OCI-LY3 (cell line): ENCODE data around the gene AGAP1.

Experiments
- H2AFZ ChIP-seq: fragments of 200-600, 300-600 bp; shearing (Covaris generic); 2 replicates; pipeline ENCODE4 v1.6.0; 2014; ENCODE audit warnings: antibody characterized with exemption, low read depth, low read length
- H3K27ac ChIP-seq: fragments of 200-600, 300-600 bp; sonication (generic); 2 replicates; pipeline ENCODE4 v1.5.1; 2014; ENCODE audit warnings: mild to moderate bottlenecking, low read length, moderate library complexity, mixed read lengths
- H3K27me3 ChIP-seq: fragments of 200-600, 300-600 bp; sonication (generic); 2 replicates; pipeline ENCODE4 v1.6.1; 2014; ENCODE audit warnings: low read depth, low read length, mixed read lengths
- H3K36me3 ChIP-seq: fragments of 200-600, 300-600 bp; sonication (generic); replicated peaks from 2 replicates; pipeline ENCODE3; 2014; ENCODE audit warnings: low read depth, low read length, mixed read lengths
- H3K4me1 ChIP-seq: fragments of 300-600, 200-600 bp; sonication (generic); 2 replicates; pipeline ENCODE4 v1.6.1; 2014; ENCODE audit warnings: low read length, mixed read lengths
- H3K4me2 ChIP-seq: fragments of 200-600, 300-600 bp; sonication (generic); 2 replicates; pipeline ENCODE4 v1.6.1; 2014; ENCODE audit warnings: low read length, mixed read lengths
- H3K4me3 ChIP-seq: fragments of 300-600, 200-600 bp; sonication (generic); 2 replicates; pipeline ENCODE4 v1.5.1; 2014; ENCODE audit warnings: antibody characterized with exemption, mild to moderate bottlenecking, low read length, moderate library complexity
- H3K79me2 ChIP-seq: fragments of 300-600, 200-600 bp; shearing (Covaris generic); 2 replicates; pipeline ENCODE4 v1.6.1; 2014; ENCODE audit warnings: mild to moderate bottlenecking, low read length, mixed read lengths
- H3K9ac ChIP-seq: fragments of 300-600, 200-600 bp; shearing (Covaris generic); 2 replicates; pipeline ENCODE4 v1.6.0; 2014; ENCODE audit warnings: mild to moderate bottlenecking, low read length, moderate library complexity
- H3K9me3 ChIP-seq: fragments of 200-600, 300-600 bp; shearing (Covaris generic); 2 replicates; pipeline ENCODE4 v1.6.1; 2014; ENCODE audit warnings: low read length, mixed read lengths; ENCODE audit not compliant: insufficient read depth
- H4K20me1 ChIP-seq: fragments of 200-600, 300-600 bp; sonication (generic); 2 replicates; pipeline ENCODE4 v1.6.1; 2016; ENCODE audit warnings: low read length, mixed read lengths; ENCODE audit not compliant: insufficient read depth
- EZH2phosphoT487 ChIP-seq: fragments of 200-600 bp; shearing (Covaris generic); IDR thresholded peaks from 2 replicates; pipeline ENCODE4 v1.6.1; 2018; ENCODE audit warnings: antibody characterized with exemption, mixed run types, low read depth
- TF ChIP-seq, protein P1 (sequence below): fragments of 200-600, 300-600 bp; sonication (generic); IDR thresholded peaks from 2 replicates; pipeline ENCODE4 v1.5.1; 2014; ENCODE audit warnings: antibody characterized with exemption, low read length, low read depth

AGAP1 gene

DNA sequence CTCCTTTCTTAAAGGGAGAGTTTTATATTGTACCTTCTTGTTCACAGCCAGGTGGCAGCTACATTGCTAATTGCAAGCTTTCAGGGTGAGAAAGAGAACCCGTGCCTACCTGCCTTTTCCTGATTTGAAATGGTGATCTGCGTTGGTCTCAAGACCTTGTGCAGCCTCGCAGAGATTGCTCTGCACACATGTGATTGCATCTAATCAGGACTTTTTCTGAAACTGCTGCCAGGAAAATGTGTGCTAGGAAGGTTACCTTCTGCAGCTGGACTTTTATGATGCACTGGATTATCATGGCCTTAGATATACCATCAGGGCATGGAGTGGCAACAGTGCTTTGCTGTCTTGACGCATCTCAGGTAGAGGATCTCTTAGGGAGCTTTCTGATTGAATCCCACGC lies 45.1 kb downstream of the AGAP1 start:
- H3K27me3 ChIP-seq: no peaks in the 10 kb centered on the region

DNA sequence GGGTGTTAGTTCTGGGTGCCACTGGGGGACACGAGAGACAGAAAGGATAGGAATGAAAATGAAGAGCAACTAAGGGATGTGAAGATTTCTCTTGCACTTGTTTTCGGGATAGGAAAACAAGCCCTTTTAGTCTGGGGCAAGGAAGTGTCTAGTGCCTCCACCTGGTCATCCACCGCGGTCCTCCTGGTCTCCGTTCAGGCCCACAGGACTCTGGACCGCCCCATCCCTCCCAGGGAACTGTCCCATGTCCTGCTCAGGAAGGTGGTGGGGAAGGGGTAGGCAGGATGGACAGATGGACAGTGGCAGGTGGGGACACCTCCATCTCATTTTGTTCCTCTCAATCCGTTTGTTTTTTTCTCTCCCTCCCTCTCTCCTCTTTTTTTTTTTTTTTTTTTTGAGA lies 45.9 kb downstream of the AGAP1 start:
- H3K9me3 ChIP-seq: no peaks in the 10 kb centered on the region
- H3K79me2 ChIP-seq: no peaks in the 10 kb centered on the region
- H4K20me1 ChIP-seq: no peaks in the 10 kb centered on the region
- no peak for TF ChIP-seq EZH2phosphoT487
- TF ChIP-seq, protein P1, sequence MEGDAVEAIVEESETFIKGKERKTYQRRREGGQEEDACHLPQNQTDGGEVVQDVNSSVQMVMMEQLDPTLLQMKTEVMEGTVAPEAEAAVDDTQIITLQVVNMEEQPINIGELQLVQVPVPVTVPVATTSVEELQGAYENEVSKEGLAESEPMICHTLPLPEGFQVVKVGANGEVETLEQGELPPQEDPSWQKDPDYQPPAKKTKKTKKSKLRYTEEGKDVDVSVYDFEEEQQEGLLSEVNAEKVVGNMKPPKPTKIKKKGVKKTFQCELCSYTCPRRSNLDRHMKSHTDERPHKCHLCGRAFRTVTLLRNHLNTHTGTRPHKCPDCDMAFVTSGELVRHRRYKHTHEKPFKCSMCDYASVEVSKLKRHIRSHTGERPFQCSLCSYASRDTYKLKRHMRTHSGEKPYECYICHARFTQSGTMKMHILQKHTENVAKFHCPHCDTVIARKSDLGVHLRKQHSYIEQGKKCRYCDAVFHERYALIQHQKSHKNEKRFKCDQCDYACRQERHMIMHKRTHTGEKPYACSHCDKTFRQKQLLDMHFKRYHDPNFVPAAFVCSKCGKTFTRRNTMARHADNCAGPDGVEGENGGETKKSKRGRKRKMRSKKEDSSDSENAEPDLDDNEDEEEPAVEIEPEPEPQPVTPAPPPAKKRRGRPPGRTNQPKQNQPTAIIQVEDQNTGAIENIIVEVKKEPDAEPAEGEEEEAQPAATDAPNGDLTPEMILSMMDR: no peak
- no peaks in the 10 kb centered on the region for H3K36me3 ChIP-seq
- no peak overlapping the region for H3K4me2 ChIP-seq
- no peak overlapping the region for H3K9ac ChIP-seq
- H3K27me3 ChIP-seq: no peaks in the 10 kb centered on the region
- H3K4me1 ChIP-seq: no peaks in the 10 kb centered on the region
- no peak overlapping the region for H3K4me3 ChIP-seq
- no peak overlapping the region for H2AFZ ChIP-seq
- no peak overlapping the region for H3K27ac ChIP-seq

More for the DNA sequence above, 45.1 kb downstream of the AGAP1 start:
- H4K20me1 ChIP-seq: no peaks in the 10 kb centered on the region
- H3K9ac ChIP-seq: no peak overlapping the region
- no peaks in the 10 kb centered on the region for H3K79me2 ChIP-seq
- H3K36me3 ChIP-seq: no peaks in the 10 kb centered on the region
- H3K9me3 ChIP-seq: no peaks in the 10 kb centered on the region
- H3K27ac ChIP-seq: no peak overlapping the region
- no peak overlapping the region for H3K4me2 ChIP-seq
- no peaks in the 10 kb centered on the region for H3K4me1 ChIP-seq
- H3K4me3 ChIP-seq: no peak overlapping the region
- no peak overlapping the region for H2AFZ ChIP-seq
- TF ChIP-seq, protein P1: no peak
- no peak for TF ChIP-seq EZH2phosphoT487

DNA sequence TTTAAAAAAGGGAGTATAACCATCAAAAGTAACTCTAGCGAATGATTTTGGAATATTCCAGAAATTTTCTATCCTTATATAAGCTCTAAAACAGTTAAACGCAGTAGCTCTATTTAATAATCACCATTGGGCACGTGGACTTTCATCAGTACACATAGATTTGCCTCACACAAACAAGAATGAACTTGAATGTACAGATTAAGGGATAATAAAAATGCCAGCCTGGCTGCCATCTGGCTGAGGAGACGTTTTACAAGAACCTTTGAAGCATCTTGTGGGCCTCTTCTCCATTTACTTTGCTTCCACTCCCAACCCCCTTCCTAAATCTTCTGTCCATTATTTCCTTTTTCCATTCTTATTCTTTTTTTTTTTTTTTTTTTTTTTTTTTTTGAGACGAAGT lies 47.2 kb downstream of the AGAP1 start:
- Histone ChIP-seq H3K9me3 (no peaks in the 10 kb centered on the region), H3K9ac (no peak overlapping the region), H4K20me1 (no peaks in the 10 kb centered on the region), H3K27me3 (no peaks in the 10 kb centered on the region), H3K36me3 (no peaks in the 10 kb centered on the region), H3K4me1 (no peaks in the 10 kb centered on the region), H3K4me3 (no peak overlapping the region), H2AFZ (no peak overlapping the region), H3K27ac (no peak overlapping the region), H3K4me2 (no peak overlapping the region), H3K79me2 (no peaks in the 10 kb centered on the region)
- TF ChIP-seq, protein P1: no peak
- TF ChIP-seq EZH2phosphoT487: no peak

DNA sequence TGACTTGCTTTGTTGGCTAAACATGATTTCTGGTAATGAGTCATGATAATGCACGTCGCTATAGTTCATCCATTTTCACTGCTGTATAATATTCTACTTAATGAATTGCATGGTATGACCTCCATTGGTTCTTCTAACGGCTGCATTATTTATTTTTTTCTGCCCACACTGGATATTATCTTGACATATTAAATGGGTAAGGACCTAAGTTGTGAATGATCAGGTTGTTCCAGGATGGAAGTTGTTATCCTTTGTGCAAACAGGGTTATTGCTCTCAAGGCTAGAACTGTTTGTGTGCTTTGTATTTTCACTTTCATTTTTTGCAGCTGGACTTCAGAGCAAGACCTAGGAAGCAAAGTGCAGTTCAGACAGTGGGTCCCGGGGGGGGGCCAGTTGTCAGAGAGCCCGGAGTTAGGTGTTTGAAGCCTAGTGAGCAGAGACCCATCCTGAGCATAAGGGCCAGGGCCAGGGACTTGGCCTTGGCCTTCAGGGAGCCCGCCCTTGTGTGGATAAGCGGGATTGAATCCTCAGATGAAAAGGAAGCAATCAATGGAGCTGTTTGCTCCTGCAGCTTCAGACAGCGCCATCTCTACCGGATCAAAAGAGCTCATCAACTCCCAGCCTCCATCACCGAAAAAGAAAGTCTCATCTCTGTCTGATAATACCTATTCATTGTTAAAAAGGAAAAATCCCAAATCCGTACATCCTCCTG lies 48.2 kb downstream of the AGAP1 start:
- no peaks in the 10 kb centered on the region for H3K9me3 ChIP-seq
- H3K79me2 ChIP-seq: no peaks in the 10 kb centered on the region
- no peak overlapping the region for H3K4me3 ChIP-seq
- H3K27me3 ChIP-seq: no peaks in the 10 kb centered on the region
- no peak overlapping the region for H3K4me2 ChIP-seq
- TF ChIP-seq, protein P1: no peak
- no peaks in the 10 kb centered on the region for H3K36me3 ChIP-seq
- H3K4me1 ChIP-seq: no peaks in the 10 kb centered on the region
- no peak overlapping the region for H2AFZ ChIP-seq
- no peak overlapping the region for H3K9ac ChIP-seq
- H4K20me1 ChIP-seq: no peaks in the 10 kb centered on the region
- no peak overlapping the region for H3K27ac ChIP-seq
